T-helper 2 cell (primary cell): ENCODE data around the gene CEP164.
"Not testable (repeated sequence)": the region's sequence is repeated elsewhere in the genome, so short reads cannot be mapped to it uniquely, and the experiment has no call there.

Experiments
- DNase-seq, 5 experiments: peaks; one replicate each; pipeline versions ENCODE4 v3.0.0 to v3.0.0-alpha.2; 2012 to 2022

Gene CEP164

GRCh38 chr11:117443266-117444186 is 115.9 kb downstream of the CEP164 start:
- peak in 1 of 5 experiments; percentile 22 for DNase-seq

GRCh38 chr11:117444256-117444655 is 116.6 kb downstream of the CEP164 start:
- DNase-seq = no peak

- no peak for DNase-seq
These were observed 117.3 kb downstream of the CEP164 start for GRCh38 chr11:117444711-117445658.

- no peak for DNase-seq
These were observed 121.5 kb downstream of the CEP164 start for GRCh38 chr11:117449111-117449693.

- no peak for DNase-seq
These were observed 126.4 kb downstream of the CEP164 start for GRCh38 chr11:117453886-117454563.

- no peak for DNase-seq
These were observed 126.9 kb downstream of the CEP164 start for GRCh38 chr11:117454564-117454917.

GRCh38 chr11:117456027-117456720 is 128.5 kb downstream of the CEP164 start:
- peak in 1 of 5 experiments; percentile 88 for DNase-seq

- not testable (repeated sequence) for DNase-seq
These were observed 129.0 kb downstream of the CEP164 start for GRCh38 chr11:117456721-117457029.

GRCh38 chr11:117457031-117457785 is 129.6 kb downstream of the CEP164 start:
- no peak for DNase-seq

- DNase-seq = peak in 1 of 5 experiments; percentile 15
These were observed 130.2 kb downstream of the CEP164 start for GRCh38 chr11:117457835-117458234.

GRCh38 chr11:117458275-117459122 is 130.8 kb downstream of the CEP164 start:
- peak in 2 of 5 experiments; percentile 11 to 51 for DNase-seq

GRCh38 chr11:117459123-117459978 is 131.7 kb downstream of the CEP164 start:
- no peak for DNase-seq

- DNase-seq = no peak
These were observed 132.3 kb downstream of the CEP164 start for GRCh38 chr11:117459979-117460300.

GRCh38 chr11:117461396-117462182 is 133.9 kb downstream of the CEP164 start:
- no peak for DNase-seq

GRCh38 chr11:117462183-117462863 is 134.7 kb downstream of the CEP164 start:
- DNase-seq = no peak

- DNase-seq = no peak
These were observed 135.2 kb downstream of the CEP164 start for GRCh38 chr11:117462864-117463247.
